IMR-90 (cell line): ENCODE measurements around the gene MLANA. TPM values are rescaled to one million over a fixed set of nuclear protein-coding genes. Genes with fewer than 3 reads are reported as not detected.

ENCODE experiments used
- ATAC-seq: fragments of 200-7000 bp; cut with Tn5 transposase; 2 replicates; pipeline ENCODE4 v1.9.1; 2020; ENCODE audit warnings: low read depth, mild to moderate bottlenecking, moderate library complexity
- BruUV-seq: library from RNA; stranded (reverse); fragments of 400-500 nt; replicated peaks from 2 replicates; lab custom pipeline; 2021; lab: Mats Ljungman, UMichigan
- CTCF ChIA-PET: fragments of 300-600 bp; formaldehyde crosslinking; extraction: SDS; loops from one replicate; lab custom pipeline; 2021; ENCODE audit warnings: antibody characterized with exemption; lab: Yijun Ruan, JAX
- POLR2A ChIA-PET: fragments of 300-600 bp; sonication (Branson Sonifier 250); formaldehyde crosslinking; loops from one replicate; lab custom pipeline; 2022; ENCODE audit warnings: antibody characterized with exemption; ENCODE audit not compliant: unreplicated experiment; lab: Charles Lee
- DNase-seq: peaks from one replicate; pipeline ENCODE4 v3.0.0; 2013
- H2AFZ ChIP-seq: replicated peaks from 2 replicates; pipeline ENCODE3; 2013; ENCODE audit warnings: low read length, mild to moderate bottlenecking; ENCODE audit not compliant: poor library complexity
- H2AK5ac ChIP-seq: 2 replicates; pipeline ENCODE4 v1.6.1; 2013; ENCODE audit warnings: low read depth, low read length, inconsistent platforms
- H2AK9ac ChIP-seq: replicated peaks from 2 replicates; pipeline ENCODE3; 2013; ENCODE audit warnings: mild to moderate bottlenecking, low read depth, low read length, moderate library complexity; ENCODE audit not compliant: poor library complexity
- H2BK120ac ChIP-seq: 2 replicates; pipeline ENCODE4 v1.6.1; 2013; ENCODE audit warnings: low read depth, low read length, inconsistent platforms
- H2BK15ac ChIP-seq: 3 replicates; pipeline ENCODE4 v1.6.1; 2013; ENCODE audit warnings: low read depth, low read length, inconsistent platforms
- H2BK20ac ChIP-seq: 2 replicates; pipeline ENCODE4 v1.6.1; 2013; ENCODE audit warnings: low read depth, mild to moderate bottlenecking, inconsistent platforms, low read length, moderate library complexity
- H2BK5ac ChIP-seq: 2 replicates; pipeline ENCODE4 v1.6.1; 2013; ENCODE audit warnings: mild to moderate bottlenecking, low read depth, low read length, inconsistent platforms; ENCODE audit not compliant: poor library complexity, severe bottlenecking
- H3K14ac ChIP-seq: replicated peaks from 2 replicates; pipeline ENCODE4 v1.6.1; 2013; ENCODE audit warnings: low read depth, low read length, inconsistent platforms
- H3K18ac ChIP-seq: 2 replicates; pipeline ENCODE4 v1.6.1; 2013; ENCODE audit warnings: low read depth, low read length, control low read depth
- H3K23ac ChIP-seq: 2 replicates; pipeline ENCODE4 v1.6.1; 2013; ENCODE audit warnings: low read depth, low read length, inconsistent platforms
- H3K27ac ChIP-seq: 2 replicates; pipeline ENCODE4 v1.5.1; 2013; ENCODE audit warnings: mild to moderate bottlenecking, control low read depth, low read length; ENCODE audit not compliant: insufficient read depth
- H3K27me3 ChIP-seq: 2 replicates; pipeline ENCODE4 v1.6.1; 2013; ENCODE audit warnings: low read length; ENCODE audit not compliant: control insufficient read depth, insufficient read depth
- H3K36me3 ChIP-seq: 2 replicates; pipeline ENCODE4 v1.6.1; 2013; ENCODE audit warnings: low read length, mixed read lengths; ENCODE audit not compliant: control insufficient read depth, insufficient read depth
- H3K4ac ChIP-seq: 2 replicates; pipeline ENCODE4 v1.6.1; 2013; ENCODE audit warnings: low read depth, low read length, inconsistent platforms
- H3K4me1 ChIP-seq: 2 replicates; pipeline ENCODE4 v1.6.1; 2013; ENCODE audit warnings: low read length, mixed read lengths; ENCODE audit not compliant: control insufficient read depth, insufficient read depth
- H3K4me2 ChIP-seq: 2 replicates; pipeline ENCODE4 v1.6.1; 2013; ENCODE audit warnings: low read depth, mild to moderate bottlenecking, control low read depth, low read length, moderate library complexity
- H3K4me3 ChIP-seq: 2 replicates; pipeline ENCODE4 v1.5.1; 2013; ENCODE audit warnings: low read depth, mild to moderate bottlenecking, control low read depth, low read length, moderate library complexity; ENCODE audit not compliant: insufficient read depth
- H3K56ac ChIP-seq: 2 replicates; pipeline ENCODE4 v1.6.1; 2013; ENCODE audit warnings: low read length, inconsistent platforms; ENCODE audit not compliant: insufficient read depth; ENCODE audit errors: extremely low read depth
- H3K79me1 ChIP-seq, 2 experiments: 2 replicates each; pipeline ENCODE4 v1.6.1; 2013; ENCODE audit warnings: low read length in 2 of 2, inconsistent platforms in 1 of 2, low read depth in 1 of 2
- H3K9ac ChIP-seq: 2 replicates; pipeline ENCODE4 v1.6.1; 2013; ENCODE audit warnings: low read depth, low read length, control low read depth
- H3K9me1 ChIP-seq: 2 replicates; pipeline ENCODE4 v1.6.1; 2013; ENCODE audit warnings: low read length, inconsistent platforms; ENCODE audit not compliant: insufficient read depth
- H3K9me3 ChIP-seq: 2 replicates; pipeline ENCODE4 v1.6.1; 2013; ENCODE audit warnings: low read length; ENCODE audit not compliant: control insufficient read depth, insufficient read depth
- H4K20me1 ChIP-seq: 2 replicates; pipeline ENCODE4 v1.6.1; 2013; ENCODE audit warnings: low read length, inconsistent platforms; ENCODE audit not compliant: insufficient read depth
- H4K5ac ChIP-seq: 2 replicates; pipeline ENCODE4 v1.6.1; 2013; ENCODE audit warnings: mild to moderate bottlenecking, low read depth, low read length, control low read depth
- H4K8ac ChIP-seq, 2 experiments: 2 replicates each; pipeline ENCODE4 v1.6.1; 2013; ENCODE audit warnings: low read depth in 2 of 2, low read length in 2 of 2, control low read depth in 1 of 2, inconsistent platforms in 1 of 2
- H4K91ac ChIP-seq: 2 replicates; pipeline ENCODE4 v1.6.1; 2013; ENCODE audit warnings: low read depth, low read length, inconsistent platforms; ENCODE audit not compliant: insufficient read depth
- ELK1 ChIP-seq: fragments of 150-350 bp; IDR thresholded peaks from 2 replicates; pipeline ENCODE4 v1.6.1; 2016; ENCODE audit warnings: low read depth, mild to moderate bottlenecking, low read length, moderate library complexity, borderline replicate concordance
- MAFK ChIP-seq: IDR thresholded peaks from 2 replicates; pipeline ENCODE4 v1.6.1; 2012; ENCODE audit warnings: low read depth, low read length, improper control_type of control experiment
- dilution Hi-C: fragments of 300-500 bp; cut with HindIII; formaldehyde crosslinking; loops from one replicate; pipeline ENCODE4 v1.14.3; 2018; ENCODE audit warnings: low sequenced_read_pairs; ENCODE audit not compliant: unreplicated experiment
- in situ Hi-C: fragments of 300-500 bp; cut with MboI; formaldehyde crosslinking; loops from 3 replicates; pipeline ENCODE4 v1.14.3; 2019; ENCODE audit warnings: low sequenced_read_pairs, inconsistent platforms, mixed read lengths
- intact Hi-C: fragments of 100-400 bp; cut with micrococcal nuclease; formaldehyde crosslinking; loops from 2 replicates; pipeline ENCODE4 v1.10.0; 2022
- polyA plus RNA-seq, 3 experiments: library from polyadenylated mRNA; depleted of rRNA; stranded (reverse); fragments of >200 nt; gene quantifications; 2 replicates each; pipeline ENCODE4 v1.2.3, GENCODE V29; 2012; ENCODE audit warnings: low replicate concordance in 1 of 3
- total RNA-seq: library from RNA; depleted of rRNA; stranded (reverse); fragments of >200 nt; gene quantifications from 2 replicates; pipeline ENCODE4 v1.2.3, GENCODE V29; 2012
- TF ChIP-seq, protein P1 (sequence below): fragments of 150-350 bp; IDR thresholded peaks from 2 replicates; pipeline ENCODE4 v1.6.1; 2017; ENCODE audit warnings: mild to moderate bottlenecking, antibody characterized with exemption, low read length, low read depth

The MLANA gene
- total and polyA plus RNA-seq, 2 of the 4 experiments (the other 2 are of a cell fraction): not detected

DNA sequence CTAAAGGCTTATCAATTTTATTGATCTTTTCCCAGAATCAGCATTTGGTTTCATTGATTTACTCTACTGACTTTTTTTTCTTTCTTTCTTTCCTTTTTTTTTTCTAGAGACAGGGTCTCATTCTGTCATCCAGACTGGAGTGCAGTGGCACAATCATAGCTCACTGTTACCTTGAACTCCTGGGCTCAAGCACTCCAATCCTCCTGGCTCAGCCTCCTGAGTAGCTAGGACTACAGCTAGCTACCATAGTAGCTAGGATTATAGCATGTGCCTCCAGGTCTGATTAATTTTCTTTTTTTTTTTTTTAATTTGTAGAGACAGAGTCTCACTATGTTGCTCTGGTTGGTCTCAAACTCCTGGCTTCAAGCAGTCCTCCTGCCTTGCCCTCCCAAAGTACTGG is 11.7 kb downstream of the MLANA start:
- POLR2A ChIA-PET: no interaction called here
- no peak overlapping the region for H3K27ac ChIP-seq

More for the DNA sequence above, 11.7 kb downstream of the MLANA start:
- BruUV-seq: no TSS peak
- no peak overlapping the region for H3K14ac ChIP-seq
- H4K20me1 ChIP-seq: no peaks in the 10 kb centered on the region
- in situ Hi-C loops (no loop called here), intact Hi-C loops (no loop called here), dilution Hi-C loops (no loop called here)
- no peak overlapping the region for H4K5ac ChIP-seq
- H2BK5ac ChIP-seq: no peak overlapping the region
- H3K18ac ChIP-seq: no peak overlapping the region
- H2AK9ac ChIP-seq: no peak overlapping the region
- H3K27me3 ChIP-seq: no peaks in the 10 kb centered on the region
- no peak overlapping the region for H2BK120ac ChIP-seq
- H3K4me3 ChIP-seq: no peak overlapping the region
- no peaks in the 10 kb centered on the region for H3K9me3 ChIP-seq
- no peak for DNase-seq
- H4K91ac ChIP-seq: no peak overlapping the region
- ATAC-seq: no peak
- no peaks in the 10 kb centered on the region for H3K36me3 ChIP-seq
- no peaks in the 10 kb centered on the region for H3K79me1 ChIP-seq
- no peak overlapping the region for H3K4ac ChIP-seq
- H3K4me2 ChIP-seq: no peak overlapping the region
- no peak overlapping the region for H3K23ac ChIP-seq
- CTCF ChIA-PET: interaction anchor here (0.7 to 1.1 kb wide), 2 partner anchors 10 to 17 kb away, joined by 3 to 4 read pairs; no protein-coding TSS in a partner anchor
- H3K56ac ChIP-seq: no peak overlapping the region
- H2BK20ac ChIP-seq: no peak overlapping the region
- no peak overlapping the region for H2AFZ ChIP-seq
- no peaks in the 10 kb centered on the region for H3K4me1 ChIP-seq
- no peaks in the 10 kb centered on the region for H3K9me1 ChIP-seq
- no peak overlapping the region for H2AK5ac ChIP-seq
- H3K9ac ChIP-seq: no peak overlapping the region
- no peak overlapping the region for H2BK15ac ChIP-seq
- no peak overlapping the region for H4K8ac ChIP-seq
- no peak for TF ChIP-seq MAFK
- TF ChIP-seq, protein P1, sequence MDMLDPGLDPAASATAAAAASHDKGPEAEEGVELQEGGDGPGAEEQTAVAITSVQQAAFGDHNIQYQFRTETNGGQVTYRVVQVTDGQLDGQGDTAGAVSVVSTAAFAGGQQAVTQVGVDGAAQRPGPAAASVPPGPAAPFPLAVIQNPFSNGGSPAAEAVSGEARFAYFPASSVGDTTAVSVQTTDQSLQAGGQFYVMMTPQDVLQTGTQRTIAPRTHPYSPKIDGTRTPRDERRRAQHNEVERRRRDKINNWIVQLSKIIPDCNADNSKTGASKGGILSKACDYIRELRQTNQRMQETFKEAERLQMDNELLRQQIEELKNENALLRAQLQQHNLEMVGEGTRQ: no peak
- TF ChIP-seq ELK1: no peak
